HG03442 (cell line): ENCODE data around the gene GBP7.
"Not testable (repeated sequence)": the region's sequence is repeated elsewhere in the genome, so short reads cannot be mapped to it uniquely, and the experiment has no call there.

Experiments
- ATAC-seq: cut with Tn5 transposase; IDR thresholded peaks from one replicate; pipeline ENCODE4 v1.9.1; 2021; ENCODE audit warnings: mild to moderate bottlenecking, moderate library complexity; ENCODE audit not compliant: unreplicated experiment

Gene GBP7

GRCh38 chr1:89171067-89171438 is 4.8 kb downstream of the GBP7 start:
- no peak for ATAC-seq

- ATAC-seq = no peak
Observed at GRCh38 chr1:89170170-89171066, 5.4 kb downstream of the GBP7 start.

GRCh38 chr1:89169166-89169565 is 6.6 kb downstream of the GBP7 start:
- no peak for ATAC-seq

- ATAC-seq = no peak
Observed at GRCh38 chr1:89167590-89168230, 8.1 kb downstream of the GBP7 start.

GRCh38 chr1:89166705-89167104 is 9.1 kb downstream of the GBP7 start:
- ATAC-seq = no peak

- no peak for ATAC-seq
Observed at GRCh38 chr1:89165811-89166210, 10.0 kb downstream of the GBP7 start.

- no peak for ATAC-seq
Observed at GRCh38 chr1:89151047-89151446, 24.8 kb downstream of the GBP7 start.

GRCh38 chr1:89149976-89150375 is 25.8 kb downstream of the GBP7 start:
- ATAC-seq = no peak

GRCh38 chr1:89149229-89149628 is 26.6 kb downstream of the GBP7 start:
- ATAC-seq = no peak

GRCh38 chr1:89147678-89148658 is 27.8 kb downstream of the GBP7 start:
- ATAC-seq = no peak

GRCh38 chr1:89146721-89147120 is 29.1 kb downstream of the GBP7 start:
- ATAC-seq = no peak

GRCh38 chr1:89143484-89143883 is 32.3 kb downstream of the GBP7 start:
- no peak for ATAC-seq

- no peak for ATAC-seq
Observed at GRCh38 chr1:89142160-89142559, 33.6 kb downstream of the GBP7 start.

GRCh38 chr1:89133747-89134146 is 42.1 kb downstream of the GBP7 start:
- no peak for ATAC-seq

- no peak for ATAC-seq
Observed at GRCh38 chr1:89130716-89131115, 45.1 kb downstream of the GBP7 start.

- no peak for ATAC-seq
Observed at GRCh38 chr1:89129911-89130310, 45.9 kb downstream of the GBP7 start.

GRCh38 chr1:89128003-89128458 is 47.8 kb downstream of the GBP7 start:
- not testable (repeated sequence) for ATAC-seq

GRCh38 chr1:89126602-89127565 is 48.9 kb downstream of the GBP7 start:
- ATAC-seq = not testable (repeated sequence)

GRCh38 chr1:89125913-89126580 is 49.8 kb downstream of the GBP7 start, which contains the start of gene GBP2:
Gene GBP2 (minus strand): TSS chr1:89126114. CDS start chr1:89121966, 4,148 bp downstream.
- peak; percentile 90 for ATAC-seq
